ENCODE results near the gene HSPB8. TPM values are rescaled to one million over a fixed set of nuclear protein-coding genes. Genes with fewer than 3 reads are reported as not detected.

Gene HSPB8
- total RNA-seq, 3 donors from 2014 or later: 4.7 to 232 (median 10.4) TPM

GRCh38 chr12:119227292-119227691 lies 48.6 kb downstream of the HSPB8 start:
- no peak for TF ChIP-seq CTCF (IDR thresholded peaks at IDR 0.05)
- no peaks in the 10 kb centered on the region for H3K36me3 ChIP-seq (ENCODE audit: low read depth)
- no peak overlapping the region for H3K4me3 ChIP-seq
- intact Hi-C loops (cut with DNase I, micrococcal nuclease): no loop called here
- ATAC-seq: no peak
- no peak for DNase-seq
- H3K9me3 ChIP-seq: no peaks in the 10 kb centered on the region
- H3K4me1 ChIP-seq (ENCODE audit: low read depth): no peaks in the 10 kb centered on the region

- no peaks in the 10 kb centered on the region for H3K9me3 ChIP-seq
- H3K4me3 ChIP-seq: no peak overlapping the region
- no peaks in the 10 kb centered on the region for H3K4me1 ChIP-seq (ENCODE audit: low read depth)
- no peak for TF ChIP-seq CTCF (IDR thresholded peaks at IDR 0.05)
- no peaks in the 10 kb centered on the region for H3K36me3 ChIP-seq (ENCODE audit: low read depth)
- DNase-seq: no peak
- intact Hi-C loops (cut with DNase I, micrococcal nuclease): no loop called here
- ATAC-seq: no peak
Observed at GRCh38 chr12:119229205-119229604, 50.5 kb downstream of the HSPB8 start.

DNA sequence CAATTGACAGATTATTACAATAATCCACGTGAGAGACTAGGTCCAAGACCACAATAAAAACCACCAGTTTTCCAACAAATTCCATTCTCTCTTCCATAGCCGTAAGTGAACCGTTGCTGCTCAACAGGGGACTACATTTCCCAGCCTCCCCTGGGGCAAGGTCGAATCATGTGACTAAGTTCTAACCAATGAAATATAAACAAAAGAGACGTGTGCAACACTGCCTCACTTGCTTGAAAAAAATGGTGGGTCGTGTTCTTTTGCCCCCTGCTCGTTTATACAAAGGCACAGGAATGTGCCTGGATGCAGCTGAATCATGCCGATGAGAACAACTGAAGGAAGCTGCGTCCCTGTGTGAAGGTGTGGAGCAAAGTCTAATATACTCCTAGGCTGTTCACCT lies 51.1 kb downstream of the HSPB8 start:
- intact Hi-C loops (cut with DNase I, micrococcal nuclease): no loop called here
- H3K4me1 ChIP-seq (ENCODE audit: low read depth): no peaks in the 10 kb centered on the region
- DNase-seq: peak in 1 of 3 donors; percentile 23
- H3K9me3 ChIP-seq: no peaks in the 10 kb centered on the region
- no peak overlapping the region for H3K4me3 ChIP-seq
- ATAC-seq: no peak
- TF ChIP-seq CTCF (IDR thresholded peaks at IDR 0.05): no peak
- no peaks in the 10 kb centered on the region for H3K36me3 ChIP-seq (ENCODE audit: low read depth)

DNA sequence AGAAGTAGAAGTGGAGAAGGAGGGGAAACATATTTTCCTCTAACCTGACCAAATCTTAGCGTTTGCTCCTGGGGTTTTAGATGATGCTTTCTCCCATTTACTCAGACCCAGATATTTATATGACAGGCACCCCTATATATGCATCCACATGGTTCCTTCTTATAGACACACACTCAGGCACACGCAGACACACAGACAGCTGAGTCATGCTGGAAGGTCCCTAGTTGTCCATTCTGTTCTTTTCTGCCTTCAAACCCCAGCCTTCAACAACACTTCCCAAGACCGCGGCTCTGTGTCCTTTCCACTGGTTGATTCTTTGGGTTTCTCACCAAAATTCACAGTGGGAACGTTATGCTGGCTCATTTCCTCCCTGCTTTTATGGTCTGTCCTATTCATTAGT lies 52.1 kb downstream of the HSPB8 start:
- no peaks in the 10 kb centered on the region for H3K4me1 ChIP-seq (ENCODE audit: low read depth)
- H3K36me3 ChIP-seq (ENCODE audit: low read depth): no peaks in the 10 kb centered on the region
- H3K4me3 ChIP-seq: no peak overlapping the region
- no peaks in the 10 kb centered on the region for H3K9me3 ChIP-seq
- no peak for TF ChIP-seq CTCF (IDR thresholded peaks at IDR 0.05)
- DNase-seq: no peak
- ATAC-seq: no peak
- intact Hi-C loops (cut with DNase I, micrococcal nuclease): no loop called here

DNA sequence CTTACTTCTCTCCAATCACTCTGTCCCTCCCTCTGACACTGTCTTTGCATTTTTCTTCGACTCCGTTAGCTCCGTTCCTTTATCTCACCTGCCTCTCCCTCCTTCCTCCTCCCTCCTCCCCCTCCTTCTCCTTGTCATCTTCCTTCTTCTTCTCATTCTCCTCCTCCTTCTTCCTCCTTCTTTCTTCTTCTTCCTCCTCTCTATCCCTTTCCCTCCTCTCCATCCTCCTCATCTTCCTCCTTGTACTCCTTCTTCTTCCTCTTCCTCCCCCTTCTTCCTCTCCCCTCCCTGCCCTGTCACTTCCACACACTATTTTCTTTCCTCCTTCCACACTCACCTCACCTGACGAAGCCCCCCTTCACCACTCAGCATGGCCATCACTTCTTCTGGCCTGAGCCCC lies 53.0 kb downstream of the HSPB8 start:
- ATAC-seq (no peak), DNase-seq (no peak)
- intact Hi-C loops (cut with DNase I, micrococcal nuclease): no loop called here
- Histone ChIP-seq H3K4me1 (ENCODE audit: low read depth) (no peaks in the 10 kb centered on the region), H3K4me3 (no peak overlapping the region), H3K36me3 (ENCODE audit: low read depth) (no peaks in the 10 kb centered on the region), H3K9me3 (no peaks in the 10 kb centered on the region)
- TF ChIP-seq CTCF (IDR thresholded peaks at IDR 0.05): no peak

DNA sequence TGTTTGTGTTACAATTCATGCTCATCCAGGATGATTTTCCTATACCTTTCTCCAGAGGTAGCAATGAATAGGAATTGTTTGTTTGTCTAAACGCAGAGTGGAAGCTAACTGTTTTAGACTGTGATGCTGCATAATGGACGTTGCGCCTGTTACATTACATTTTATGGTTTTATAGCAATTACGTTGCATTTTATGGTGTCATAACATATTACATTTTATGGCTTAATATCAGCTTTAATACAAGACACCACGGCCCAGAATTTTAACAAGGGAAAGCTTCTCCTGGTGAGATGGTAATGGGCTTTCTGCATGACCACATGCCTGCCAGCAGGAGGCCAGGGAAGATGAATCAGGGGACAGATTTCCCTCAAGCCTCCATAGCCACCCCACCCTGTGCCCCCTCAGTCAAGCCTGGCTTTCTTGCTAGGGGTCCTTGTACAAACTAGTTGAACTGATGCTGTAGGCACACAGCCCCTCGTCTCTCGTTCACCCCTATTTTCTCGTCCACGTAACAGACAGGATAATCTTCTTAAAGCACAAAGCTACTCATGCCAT lies 56.5 kb downstream of the HSPB8 start:
- Histone ChIP-seq H3K4me3 (no peak overlapping the region), H3K4me1 (ENCODE audit: low read depth) (no peaks in the 10 kb centered on the region), H3K36me3 (ENCODE audit: low read depth) (no peaks in the 10 kb centered on the region), H3K9me3 (no peaks in the 10 kb centered on the region)
- intact Hi-C loops (cut with DNase I, micrococcal nuclease): no loop called here
- peak; percentile 20 for ATAC-seq
- no peak for DNase-seq
- no peak for TF ChIP-seq CTCF (IDR thresholded peaks at IDR 0.05)

Measured in mucosa of descending colon (tissue), 3 donors.